ENCODE data around the gene CCDC92B.

DNA sequence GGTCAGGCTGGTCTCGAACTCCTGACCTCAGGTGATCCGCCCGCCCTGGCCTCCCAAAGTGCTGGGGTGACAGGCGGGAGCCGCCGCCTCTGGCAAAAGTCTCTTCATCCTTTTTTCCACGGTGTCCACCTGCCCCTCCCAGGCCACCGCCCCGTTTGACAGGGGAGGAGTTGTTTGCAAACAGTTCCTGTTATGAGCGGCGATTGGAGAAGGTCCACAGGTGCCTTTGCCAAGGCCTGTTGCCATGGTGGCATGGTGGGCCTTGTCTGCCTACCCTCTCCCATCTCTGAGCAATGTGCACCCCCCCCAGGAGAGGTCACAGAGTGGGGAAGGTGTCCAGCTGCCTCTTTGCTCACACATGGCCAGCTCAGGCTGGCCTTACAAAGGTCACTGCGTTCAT lies 30.8 kb upstream of the CCDC92B start:
- TF ChIP-seq, protein P1, sequence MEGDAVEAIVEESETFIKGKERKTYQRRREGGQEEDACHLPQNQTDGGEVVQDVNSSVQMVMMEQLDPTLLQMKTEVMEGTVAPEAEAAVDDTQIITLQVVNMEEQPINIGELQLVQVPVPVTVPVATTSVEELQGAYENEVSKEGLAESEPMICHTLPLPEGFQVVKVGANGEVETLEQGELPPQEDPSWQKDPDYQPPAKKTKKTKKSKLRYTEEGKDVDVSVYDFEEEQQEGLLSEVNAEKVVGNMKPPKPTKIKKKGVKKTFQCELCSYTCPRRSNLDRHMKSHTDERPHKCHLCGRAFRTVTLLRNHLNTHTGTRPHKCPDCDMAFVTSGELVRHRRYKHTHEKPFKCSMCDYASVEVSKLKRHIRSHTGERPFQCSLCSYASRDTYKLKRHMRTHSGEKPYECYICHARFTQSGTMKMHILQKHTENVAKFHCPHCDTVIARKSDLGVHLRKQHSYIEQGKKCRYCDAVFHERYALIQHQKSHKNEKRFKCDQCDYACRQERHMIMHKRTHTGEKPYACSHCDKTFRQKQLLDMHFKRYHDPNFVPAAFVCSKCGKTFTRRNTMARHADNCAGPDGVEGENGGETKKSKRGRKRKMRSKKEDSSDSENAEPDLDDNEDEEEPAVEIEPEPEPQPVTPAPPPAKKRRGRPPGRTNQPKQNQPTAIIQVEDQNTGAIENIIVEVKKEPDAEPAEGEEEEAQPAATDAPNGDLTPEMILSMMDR (IDR thresholded peaks at IDR 0.05; ENCODE audit: low read length) = no peak
- TF ChIP-seq EZH2 (IDR thresholded peaks at IDR 0.05; ENCODE audit: borderline replicate concordance, low read length) = no peak
